Measurements from ENCODE around the gene CPXM1. TPM values are rescaled to one million over a fixed set of nuclear protein-coding genes. Genes with fewer than 3 reads are reported as not detected.
A peak's percentile ranks its signal among the peaks of the same experiment; 100 is the strongest.

Gene CPXM1
- polyA plus RNA-seq, 1 donor (not counting 4 experiments of a cell fraction or from before 2014, with no cell fraction given) = not detected

- no peak for FAIRE-seq
- no peak overlapping the region for H3K9ac ChIP-seq (ENCODE audit: control insufficient read depth, extremely low read depth, insufficient read depth, low read length)
- dilution Hi-C loops (cut with MboI; ENCODE audit: extremely low pct_ligation_motif_present, low sequenced_read_pairs) = no loop called here
These were observed 45.2 kb upstream of the CPXM1 start for GRCh38 chr20:2845607-2846006.

GRCh38 chr20:2840967-2841531 is 40.6 kb upstream of the CPXM1 start:
- no peaks in the 10 kb centered on the region for H3K36me3 ChIP-seq (ENCODE audit: control insufficient read depth in 2 of 2, extremely low read depth in 1 of 2, insufficient read depth in 2 of 2, low read length in 2 of 2)
- FAIRE-seq (no peak), DNase-seq (ENCODE audit: low read depth, low spot score) (no peak)
- H3K9me1 ChIP-seq (ENCODE audit: control insufficient read depth, extremely low read depth, insufficient read depth, low read length) = peaks cover 2% of the 10 kb centered on the region
- H3K27me3 ChIP-seq (ENCODE audit: control insufficient read depth, extremely low read depth, insufficient read depth, low read length) = no peaks in the 10 kb centered on the region
- H4K20me1 ChIP-seq (ENCODE audit: control insufficient read depth, extremely low read depth, insufficient read depth, low read length) = no peaks in the 10 kb centered on the region
- H3K9me3 ChIP-seq (ENCODE audit: control insufficient read depth, low read depth, low read length) = no peaks in the 10 kb centered on the region
- H3K4me1 ChIP-seq (ENCODE audit: control insufficient read depth, extremely low read depth, insufficient read depth, low read length) = peaks cover 6% of the 10 kb centered on the region
- peak overlapping the region; percentile 17 for H3K27ac ChIP-seq (ENCODE audit: control insufficient read depth, insufficient read depth, low read length)
- H3K9ac ChIP-seq (ENCODE audit: control insufficient read depth, extremely low read depth, insufficient read depth, low read length) = peak overlapping the region; percentile 81
- peak overlapping the region; percentile 87 for H3K4me2 ChIP-seq (ENCODE audit: control insufficient read depth, extremely low read depth, insufficient read depth, low read depth, low read length)
- dilution Hi-C loops (cut with MboI; ENCODE audit: extremely low pct_ligation_motif_present, low sequenced_read_pairs) = no loop called here
- TF ChIP-seq EZH2 (IDR thresholded peaks at IDR 0.05; ENCODE audit: low read length) (no peak), CTCF (optimal IDR thresholded peaks at IDR 0.05 in 1 of 3, IDR thresholded peaks at IDR 0.05 in 1 of 3, conservative IDR thresholded peaks at IDR 0.05 in 1 of 3; ENCODE audit: extremely low read depth in 1 of 3, insufficient read depth in 2 of 3, low read length in 3 of 3) (no peak)
- H3K79me2 ChIP-seq (ENCODE audit: control insufficient read depth, insufficient read depth, low read length) = no peaks in the 10 kb centered on the region
- peak overlapping the region; percentile 74 to 85 (median 75) for H3K4me3 ChIP-seq (ENCODE audit: control insufficient read depth in 2 of 3, extremely low read depth in 1 of 3, insufficient read depth in 2 of 3, low read depth in 1 of 3, low read length in 3 of 3)
- H2AFZ ChIP-seq (ENCODE audit: control insufficient read depth, low read length) = peak overlapping the region; percentile 97

More at GRCh38 chr20:2845607-2846006, 45.2 kb upstream of the CPXM1 start:
- no peak overlapping the region for H2AFZ ChIP-seq (ENCODE audit: control insufficient read depth, low read length)
- DNase-seq (ENCODE audit: low read depth, low spot score) = no peak
- no peak overlapping the region for H3K4me2 ChIP-seq (ENCODE audit: control insufficient read depth, extremely low read depth, insufficient read depth, low read depth, low read length)
- no peak overlapping the region for H3K27ac ChIP-seq (ENCODE audit: control insufficient read depth, insufficient read depth, low read length)
- H3K4me1 ChIP-seq (ENCODE audit: control insufficient read depth, extremely low read depth, insufficient read depth, low read length) = peaks cover 4% of the 10 kb centered on the region
- H3K36me3 ChIP-seq (ENCODE audit: control insufficient read depth in 2 of 2, extremely low read depth in 1 of 2, insufficient read depth in 2 of 2, low read length in 2 of 2) = no peaks in the 10 kb centered on the region
- TF ChIP-seq CTCF (optimal IDR thresholded peaks at IDR 0.05 in 1 of 3, IDR thresholded peaks at IDR 0.05 in 1 of 3, conservative IDR thresholded peaks at IDR 0.05 in 1 of 3; ENCODE audit: extremely low read depth in 1 of 3, insufficient read depth in 2 of 3, low read length in 3 of 3) = no peak
- TF ChIP-seq EZH2 (IDR thresholded peaks at IDR 0.05; ENCODE audit: low read length) = no peak
- H3K27me3 ChIP-seq (ENCODE audit: control insufficient read depth, extremely low read depth, insufficient read depth, low read length) = no peaks in the 10 kb centered on the region
- H3K79me2 ChIP-seq (ENCODE audit: control insufficient read depth, insufficient read depth, low read length) = no peaks in the 10 kb centered on the region
- H3K4me3 ChIP-seq (ENCODE audit: control insufficient read depth in 2 of 3, extremely low read depth in 1 of 3, insufficient read depth in 2 of 3, low read depth in 1 of 3, low read length in 3 of 3) = no peak overlapping the region
- no peaks in the 10 kb centered on the region for H4K20me1 ChIP-seq (ENCODE audit: control insufficient read depth, extremely low read depth, insufficient read depth, low read length)
- peaks cover 2% of the 10 kb centered on the region for H3K9me1 ChIP-seq (ENCODE audit: control insufficient read depth, extremely low read depth, insufficient read depth, low read length)
- no peaks in the 10 kb centered on the region for H3K9me3 ChIP-seq (ENCODE audit: control insufficient read depth, low read depth, low read length)

Measured in keratinocyte (primary cell).